TTC549 (cell line): Measurements from ENCODE around the gene CLPTM1.

Experiments
- FAIRE-seq: peaks from 2 replicates; lab custom pipeline; 2012; peaks lifted over from hg19 to GRCh38; lab: Jason Lieb, UNC

Gene CLPTM1

GRCh38 chr19:45011959-45012358, 56.8 kb downstream of the CLPTM1 start:
- FAIRE-seq = no peak

DNA sequence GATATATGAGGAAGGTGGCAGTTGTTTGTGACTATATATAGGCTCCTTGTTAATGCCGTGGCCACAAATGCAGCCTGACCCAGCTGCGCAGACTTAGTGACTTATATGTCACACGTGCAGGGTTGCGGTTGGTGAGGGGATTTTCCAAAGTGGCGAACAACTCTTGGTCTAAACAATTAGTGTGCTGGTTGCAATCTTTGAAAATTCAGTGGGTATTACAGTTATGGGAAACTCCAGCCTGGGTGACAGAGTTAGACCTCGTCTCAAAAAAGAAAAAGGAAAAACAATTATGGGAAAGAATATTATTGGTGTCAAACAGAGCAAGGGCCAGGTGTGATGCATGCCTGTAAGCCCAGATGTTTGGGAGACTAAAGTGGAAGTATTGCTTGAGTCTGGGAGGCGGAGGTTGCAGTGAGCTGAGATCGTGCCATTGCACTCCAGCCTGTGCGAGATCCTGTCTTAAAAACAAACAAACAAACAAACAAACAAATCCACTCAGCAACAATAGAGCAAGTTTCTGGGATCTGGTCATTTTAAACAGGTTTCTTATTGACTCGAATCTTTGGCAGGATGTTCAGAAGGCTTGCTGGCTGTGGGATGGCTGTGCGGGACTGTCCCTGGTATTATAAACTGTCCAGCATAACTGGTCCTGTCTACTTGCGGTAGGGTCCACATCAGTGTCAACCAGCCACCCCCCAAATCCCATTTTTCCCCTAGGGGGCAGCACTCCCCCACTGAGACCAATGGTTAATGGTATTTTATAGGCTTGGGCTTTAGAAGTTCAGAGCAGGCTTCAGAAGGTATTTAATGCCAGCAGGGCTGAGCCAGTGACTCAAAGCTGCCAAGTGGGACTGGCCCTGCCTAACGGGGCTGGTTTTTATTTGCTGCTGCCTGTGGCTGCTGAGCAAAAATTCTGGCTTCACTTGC, 61.5 kb downstream of the CLPTM1 start:
- FAIRE-seq = no peak

DNA sequence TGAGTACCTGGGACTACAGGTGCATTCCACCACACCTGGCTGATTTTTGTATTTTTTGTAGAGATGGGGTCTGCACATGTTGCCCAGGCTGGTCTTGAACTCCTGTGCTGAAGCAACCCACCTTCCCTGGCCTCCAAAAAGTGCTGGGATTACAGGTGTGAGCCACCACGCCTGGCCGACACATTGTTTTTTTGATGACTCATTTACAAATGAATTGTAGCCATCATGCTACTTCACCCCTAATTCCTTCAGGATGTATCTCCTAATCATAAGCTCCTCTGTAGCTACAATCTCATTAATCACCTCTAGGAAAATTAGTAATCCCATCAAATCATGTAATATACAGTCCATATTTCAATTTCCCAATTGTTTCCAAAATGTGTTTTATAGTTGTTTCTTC, 64.0 kb downstream of the CLPTM1 start:
- FAIRE-seq = no peak

DNA sequence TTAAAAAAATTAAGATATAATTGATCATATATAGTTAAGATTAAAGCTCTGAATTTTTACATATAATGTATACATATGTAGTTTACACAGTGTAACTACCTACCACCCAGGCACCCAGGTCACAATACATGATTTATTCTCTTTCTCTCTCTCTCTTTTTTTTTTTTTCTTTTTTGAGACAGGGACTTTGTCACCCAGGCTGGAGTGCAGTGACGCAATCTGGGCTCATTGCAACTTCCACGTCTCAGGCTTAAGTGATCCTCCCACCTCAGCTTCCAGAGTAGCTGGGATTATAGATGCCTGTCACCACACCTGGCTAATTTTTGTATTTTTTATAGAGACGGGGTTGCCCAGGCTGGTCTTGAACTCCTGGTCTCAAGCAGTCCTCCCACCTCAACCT, 64.9 kb downstream of the CLPTM1 start:
- no peak for FAIRE-seq

DNA sequence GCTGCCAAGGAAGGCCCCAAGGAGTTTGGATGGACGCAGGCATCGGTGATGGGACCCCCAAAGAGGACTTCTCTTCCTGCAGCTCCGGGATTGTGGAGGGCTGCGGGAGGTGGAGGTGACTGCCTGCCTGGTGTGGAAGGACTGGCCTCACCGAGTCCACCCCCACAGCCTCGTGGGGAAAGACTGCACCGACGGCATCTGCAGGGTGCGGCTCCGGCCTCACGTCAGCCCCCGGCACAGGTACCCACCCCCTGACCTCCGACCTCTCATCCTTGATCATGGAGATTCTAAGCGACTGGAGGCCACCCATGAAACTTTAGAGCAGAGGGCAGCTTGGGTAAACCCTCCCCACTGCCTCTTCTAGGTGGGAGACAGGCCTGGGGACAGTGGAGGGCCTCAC, 66.8 kb downstream of the CLPTM1 start:
- FAIRE-seq = no peak

DNA sequence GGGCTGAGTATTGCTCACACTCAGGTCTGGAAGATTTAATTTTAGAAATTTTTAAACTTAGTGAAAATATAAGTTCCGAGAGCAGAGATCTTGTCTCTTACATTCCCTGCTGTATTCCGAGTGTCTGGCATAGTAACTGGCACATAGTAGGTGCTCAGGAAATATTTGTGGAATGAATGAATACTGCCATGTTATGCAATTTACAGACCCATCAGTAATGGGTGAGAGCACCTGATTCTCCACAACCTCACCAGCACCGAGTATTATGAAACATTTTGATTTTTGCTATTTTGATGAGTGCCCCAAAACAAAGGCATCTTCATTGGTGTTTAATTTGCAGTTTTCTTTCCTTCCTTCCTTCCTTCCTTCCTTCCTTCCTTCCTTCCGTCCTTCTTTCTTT, 67.9 kb downstream of the CLPTM1 start:
- FAIRE-seq = no peak

- FAIRE-seq = no peak
These were observed 70.1 kb downstream of the CLPTM1 start for GRCh38 chr19:45025264-45025663.

GRCh38 chr19:45027371-45027770, 72.2 kb downstream of the CLPTM1 start:
- no peak for FAIRE-seq

DNA sequence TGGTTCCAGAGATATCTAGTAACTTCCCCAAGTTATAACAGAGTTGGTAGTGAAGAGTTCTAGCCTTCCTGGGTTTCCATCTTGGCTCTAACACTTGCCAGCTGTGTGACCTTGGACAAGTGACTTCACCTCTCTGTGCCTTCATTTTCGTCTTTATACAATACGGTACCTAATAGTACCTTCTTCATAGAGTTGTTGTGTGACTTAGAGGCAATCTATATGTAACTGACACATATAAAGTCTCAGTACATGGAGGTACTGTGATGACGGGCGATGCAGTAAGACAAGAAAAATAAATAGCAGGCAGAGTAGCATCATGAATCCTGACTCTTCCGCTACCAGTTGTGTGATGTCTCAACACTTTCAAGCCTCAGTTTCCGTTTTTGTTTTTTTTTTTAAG, 75.6 kb downstream of the CLPTM1 start:
- no peak for FAIRE-seq

DNA sequence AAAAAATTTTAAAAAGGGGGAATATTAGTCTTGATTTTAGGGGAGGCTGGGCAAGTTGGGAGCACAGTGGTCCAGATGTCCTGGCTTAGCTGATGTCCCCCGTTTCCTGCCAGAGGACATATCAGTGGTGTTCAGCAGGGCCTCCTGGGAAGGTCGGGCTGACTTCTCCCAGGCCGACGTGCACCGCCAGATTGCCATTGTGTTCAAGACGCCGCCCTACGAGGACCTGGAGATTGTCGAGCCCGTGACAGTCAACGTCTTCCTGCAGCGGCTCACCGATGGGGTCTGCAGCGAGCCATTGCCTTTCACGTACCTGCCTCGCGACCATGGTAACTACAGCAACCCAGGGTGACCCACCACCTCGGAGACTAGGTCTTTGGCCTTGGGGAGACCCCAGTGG, 77.2 kb downstream of the CLPTM1 start:
- no peak for FAIRE-seq

- FAIRE-seq = no peak
These were observed 80.6 kb downstream of the CLPTM1 start for GRCh38 chr19:45035755-45036154.

GRCh38 chr19:45037393-45038169, 82.4 kb downstream of the CLPTM1 start:
- FAIRE-seq = no peak

DNA sequence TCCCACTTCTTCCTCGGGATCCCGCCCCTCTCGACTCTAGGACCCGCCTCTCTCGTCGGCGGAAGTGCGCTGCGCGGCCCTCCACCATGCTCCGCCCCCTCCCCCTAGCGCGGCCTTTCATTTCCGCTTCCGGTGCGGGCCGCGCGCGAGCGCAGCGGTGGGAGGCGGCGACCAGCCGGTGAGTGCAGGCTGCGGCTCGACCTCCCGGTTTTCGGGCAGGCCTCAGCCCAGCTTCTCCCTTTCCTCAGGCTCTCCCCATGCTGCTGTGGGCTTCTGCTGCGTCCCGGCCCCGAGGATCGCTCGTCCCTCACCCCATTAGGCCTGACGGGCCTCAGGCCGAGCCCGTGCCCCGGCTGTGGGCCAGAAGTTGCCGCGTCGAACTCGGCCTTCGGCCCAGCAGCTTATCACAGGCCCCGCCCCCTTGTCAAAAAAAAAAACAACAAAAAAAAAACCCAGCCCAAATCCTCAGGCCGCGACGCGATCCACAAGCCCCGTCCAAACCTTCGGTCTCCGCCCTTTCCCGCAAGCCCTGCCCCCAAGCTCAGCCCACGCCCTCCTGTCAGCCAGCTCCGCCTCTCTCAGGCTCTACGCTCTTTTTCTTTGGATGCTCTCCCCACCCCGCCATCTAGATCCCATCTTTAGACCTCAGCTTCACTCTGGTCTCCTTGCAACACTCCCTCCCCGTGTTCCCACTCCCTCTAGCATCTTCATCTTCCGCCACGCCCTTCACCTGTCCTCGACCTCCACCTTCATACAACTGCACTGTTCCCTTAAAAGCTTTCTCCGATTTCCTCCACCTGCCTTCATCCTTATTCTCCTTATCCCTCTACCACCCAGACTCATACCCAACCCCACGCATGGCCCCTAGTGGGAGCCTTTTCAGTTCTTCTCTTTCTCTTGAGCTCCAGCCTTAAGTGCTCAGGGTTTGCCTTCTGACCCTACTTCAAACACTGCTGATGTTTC, 84.0 kb downstream of the CLPTM1 start, which contains the start of gene CLASRP:
Gene CLASRP, plus strand, starts transcription at position 115 of the 963 bp plus-strand sequence. CDS start 1,168 bp downstream, outside the sequence.
- peak; percentile 80 for FAIRE-seq

DNA sequence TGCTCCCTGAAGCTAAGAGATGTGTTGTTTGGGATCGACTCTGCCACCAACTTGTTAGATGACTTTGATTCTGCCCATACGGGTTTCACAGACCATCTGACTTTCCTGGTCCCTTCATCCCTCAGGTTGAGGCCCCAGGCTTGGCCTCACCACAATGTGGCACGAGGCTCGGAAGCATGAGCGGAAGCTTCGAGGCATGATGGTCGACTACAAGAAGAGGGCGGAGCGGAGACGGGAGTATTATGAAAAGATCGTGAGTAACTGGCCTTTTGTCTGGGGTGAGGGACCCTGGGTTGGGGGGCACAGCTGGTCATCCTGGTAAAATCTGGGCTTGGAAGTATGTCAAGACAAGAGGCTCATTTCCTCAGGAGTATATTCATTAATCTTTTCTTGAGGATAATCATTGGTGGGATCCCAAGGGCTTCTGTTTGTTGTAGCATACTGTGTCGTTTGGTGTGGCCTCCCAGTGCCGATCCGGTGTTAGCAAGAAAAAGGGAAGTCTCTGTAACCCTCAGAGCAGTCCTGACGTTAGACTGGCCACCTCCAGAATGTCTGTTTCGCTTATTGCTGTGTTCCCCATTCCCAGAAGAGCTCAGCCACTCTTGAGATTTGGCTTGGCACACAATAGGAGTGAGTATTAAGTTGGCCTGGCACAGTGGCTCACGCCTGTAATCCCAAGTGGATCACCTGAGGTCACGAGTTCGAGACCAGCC, 85.0 kb downstream of the CLPTM1 start:
- no peak for FAIRE-seq

GRCh38 chr19:45041125-45041524, 85.9 kb downstream of the CLPTM1 start:
- FAIRE-seq = no peak
